Measurements from ENCODE around the gene ALX4.

ALX4 gene

GRCh38 chr11:44300844-44301563 lies 8.9 kb downstream of the ALX4 start:
- DNase-seq (ENCODE audit: low read depth) = no peak

- no peak for DNase-seq (ENCODE audit: low read depth)
These were observed 11.1 kb downstream of the ALX4 start for GRCh38 chr11:44298862-44299261.

- DNase-seq (ENCODE audit: low read depth) = no peak
These were observed 19.7 kb downstream of the ALX4 start for GRCh38 chr11:44290208-44290607.

GRCh38 chr11:44288133-44288526 lies 21.8 kb downstream of the ALX4 start:
- DNase-seq (ENCODE audit: low read depth) = no peak

- DNase-seq (ENCODE audit: low read depth) = no peak
These were observed 23.0 kb downstream of the ALX4 start for GRCh38 chr11:44286911-44287310.

- no peak for DNase-seq (ENCODE audit: low read depth)
These were observed 23.6 kb downstream of the ALX4 start for GRCh38 chr11:44286268-44286880.

GRCh38 chr11:44285756-44286155 lies 24.2 kb downstream of the ALX4 start:
- DNase-seq (ENCODE audit: low read depth) = no peak

- no peak for DNase-seq (ENCODE audit: low read depth)
These were observed 27.3 kb downstream of the ALX4 start for GRCh38 chr11:44282620-44283019.

GRCh38 chr11:44281151-44281550 lies 28.8 kb downstream of the ALX4 start:
- DNase-seq (ENCODE audit: low read depth) = no peak

- DNase-seq (ENCODE audit: low read depth) = no peak
These were observed 29.7 kb downstream of the ALX4 start for GRCh38 chr11:44280257-44280656.

GRCh38 chr11:44279483-44279882 lies 30.5 kb downstream of the ALX4 start:
- no peak for DNase-seq (ENCODE audit: low read depth)

GRCh38 chr11:44277196-44278090 lies 32.5 kb downstream of the ALX4 start:
- DNase-seq (ENCODE audit: low read depth) = no peak

- DNase-seq (ENCODE audit: low read depth) = no peak
These were observed 33.9 kb downstream of the ALX4 start for GRCh38 chr11:44275961-44276550.

GRCh38 chr11:44275241-44275640 lies 34.7 kb downstream of the ALX4 start:
- no peak for DNase-seq (ENCODE audit: low read depth)

GRCh38 chr11:44274404-44274803 lies 35.5 kb downstream of the ALX4 start:
- DNase-seq (ENCODE audit: low read depth) = no peak

- no peak for DNase-seq (ENCODE audit: low read depth)
These were observed 38.7 kb downstream of the ALX4 start for GRCh38 chr11:44271286-44271685.

- DNase-seq (ENCODE audit: low read depth) = no peak
These were observed 39.3 kb downstream of the ALX4 start for GRCh38 chr11:44270403-44271273.

- DNase-seq (ENCODE audit: low read depth) = no peak
These were observed 40.3 kb downstream of the ALX4 start for GRCh38 chr11:44269369-44270351.

GRCh38 chr11:44268614-44269080 lies 41.3 kb downstream of the ALX4 start:
- DNase-seq (ENCODE audit: low read depth) = no peak
